H9 (cell line): ENCODE data around the gene EML1. TPM values are rescaled to one million over a fixed set of nuclear protein-coding genes. Genes with fewer than 3 reads are reported as not detected.
A peak's percentile ranks its signal among the peaks of the same experiment; 100 is the strongest.

Experiments
- DNase-seq: peaks from one replicate; pipeline ENCODE4 v3.0.0-alpha.2; 2017
- H2AFZ ChIP-seq: one replicate; pipeline ENCODE4 v1.6.1; 2013; ENCODE audit warnings: mild to moderate bottlenecking, low read length, control low read depth, moderate library complexity
- H2AK5ac ChIP-seq: 2 replicates; pipeline ENCODE4 v1.6.1; 2013; ENCODE audit warnings: low read length, control low read depth, mixed read lengths; ENCODE audit not compliant: insufficient read length
- H2BK120ac ChIP-seq: one replicate; pipeline ENCODE4 v1.6.1; 2013; ENCODE audit warnings: low read depth, mild to moderate bottlenecking, low read length, control low read depth, inconsistent platforms; ENCODE audit not compliant: poor library complexity, severe bottlenecking
- H2BK12ac ChIP-seq: 2 replicates; pipeline ENCODE4 v1.6.1; 2013; ENCODE audit warnings: low read length, control low read depth, mixed read lengths, low read depth; ENCODE audit not compliant: insufficient read length
- H2BK15ac ChIP-seq: 2 replicates; pipeline ENCODE4 v1.6.1; 2013; ENCODE audit warnings: low read depth, low read length, control low read depth
- H2BK20ac ChIP-seq: one replicate; pipeline ENCODE4 v1.6.1; 2013; ENCODE audit warnings: low read depth, mild to moderate bottlenecking, low read length, control low read depth, inconsistent platforms; ENCODE audit not compliant: poor library complexity, severe bottlenecking
- H2BK5ac ChIP-seq: 2 replicates; pipeline ENCODE4 v1.6.1; 2013; ENCODE audit warnings: low read length, control low read depth, mixed read lengths; ENCODE audit not compliant: insufficient read length
- H3K14ac ChIP-seq: 2 replicates; pipeline ENCODE4 v1.6.1; 2013; ENCODE audit warnings: low read length, control low read depth; ENCODE audit not compliant: insufficient read depth
- H3K18ac ChIP-seq: 2 replicates; pipeline ENCODE4 v1.6.1; 2013; ENCODE audit warnings: low read depth, mild to moderate bottlenecking, mixed read lengths, low read length, control low read depth; ENCODE audit not compliant: insufficient read length
- H3K23ac ChIP-seq: 2 replicates; pipeline ENCODE4 v1.6.1; 2013; ENCODE audit warnings: low read length, control low read depth, mixed read lengths, low read depth; ENCODE audit not compliant: insufficient read length
- H3K23me2 ChIP-seq: 2 replicates; pipeline ENCODE4 v1.6.1; 2013; ENCODE audit warnings: low read depth, mild to moderate bottlenecking, mixed read lengths, low read length, control low read depth; ENCODE audit not compliant: insufficient read length, poor library complexity, severe bottlenecking
- H3K27ac ChIP-seq: 2 replicates; pipeline ENCODE4 v1.5.1; 2013; ENCODE audit warnings: low read length, control low read depth, mixed read lengths, low read depth; ENCODE audit not compliant: insufficient read length
- H3K27me3 ChIP-seq: 2 replicates; pipeline ENCODE4 v1.6.1; 2013; ENCODE audit warnings: low read length, control low read depth, inconsistent platforms; ENCODE audit not compliant: insufficient read depth
- H3K4ac ChIP-seq: 2 replicates; pipeline ENCODE4 v1.6.1; 2013; ENCODE audit warnings: low read depth, mild to moderate bottlenecking, control low read depth, inconsistent platforms, low read length, moderate library complexity
- H3K4me1 ChIP-seq: 2 replicates; pipeline ENCODE4 v1.6.1; 2013; ENCODE audit warnings: low read length, control low read depth, inconsistent platforms; ENCODE audit not compliant: insufficient read depth
- H3K4me2 ChIP-seq: 2 replicates; pipeline ENCODE4 v1.6.1; 2013; ENCODE audit warnings: low read length, control low read depth, mixed read lengths; ENCODE audit not compliant: insufficient read length, insufficient read depth
- H3K56ac ChIP-seq: 2 replicates; pipeline ENCODE4 v1.6.1; 2013; ENCODE audit warnings: low read depth, mild to moderate bottlenecking, mixed read lengths, low read length, control low read depth; ENCODE audit not compliant: insufficient read length
- H3K79me1 ChIP-seq: 2 replicates; pipeline ENCODE4 v1.6.1; 2013; ENCODE audit warnings: low read depth, mild to moderate bottlenecking, moderate library complexity, low read length, control low read depth, inconsistent platforms; ENCODE audit not compliant: insufficient read depth, poor library complexity, severe bottlenecking
- H3K79me2 ChIP-seq: 2 replicates; pipeline ENCODE4 v1.6.1; 2013; ENCODE audit warnings: low read length, control low read depth, inconsistent platforms; ENCODE audit not compliant: insufficient read depth
- H3K9ac ChIP-seq: 2 replicates; pipeline ENCODE4 v1.6.1; 2013; ENCODE audit warnings: low read length, control low read depth, mixed read lengths; ENCODE audit not compliant: insufficient read length; ENCODE audit errors: extremely low read depth
- H3K9me3 ChIP-seq: one replicate; pipeline ENCODE4 v1.6.1; 2013; ENCODE audit warnings: low read depth, low read length, inconsistent platforms; ENCODE audit not compliant: control insufficient read depth
- H3T11ph ChIP-seq: one replicate; pipeline ENCODE4 v1.6.1; 2013; ENCODE audit warnings: mild to moderate bottlenecking, low read length, control low read depth, inconsistent platforms
- H4K20me1 ChIP-seq: one replicate; pipeline ENCODE4 v1.6.1; 2013; ENCODE audit not compliant: control insufficient read depth, insufficient read length, insufficient read depth
- H4K5ac ChIP-seq: 2 replicates; pipeline ENCODE4 v1.6.1; 2013; ENCODE audit warnings: low read depth, mild to moderate bottlenecking, mixed read lengths, low read length, control low read depth; ENCODE audit not compliant: insufficient read length
- H4K8ac ChIP-seq: replicated peaks from 2 replicates; pipeline ENCODE4 v1.6.1; 2013; ENCODE audit warnings: low read length, control low read depth, mixed read lengths, low read depth; ENCODE audit not compliant: insufficient read length
- H4K91ac ChIP-seq: 2 replicates; pipeline ENCODE4 v1.6.1; 2013; ENCODE audit warnings: low read depth, mild to moderate bottlenecking, moderate library complexity, mixed read lengths, low read length, control low read depth; ENCODE audit not compliant: insufficient read length
- H3K27ac Mint-ChIP-seq, 3 experiments: 2 replicates in 2 of 3; 3 replicates in 1 of 3; pipeline ENCODE4 v1.8.0; 2020 to 2021; ENCODE audit warnings: mixed read lengths in 3 of 3, mild to moderate bottlenecking in 1 of 3, moderate library complexity in 1 of 3
- H3K27me3 Mint-ChIP-seq: 2 replicates; pipeline ENCODE4 v1.8.0; 2021; ENCODE audit warnings: low read depth, mild to moderate bottlenecking, moderate library complexity, mixed read lengths
- H3K36me3 Mint-ChIP-seq, 3 experiments: 2 replicates in 2 of 3; 3 replicates in 1 of 3; pipeline ENCODE4 v1.8.0; 2020 to 2021; ENCODE audit warnings: low read depth in 3 of 3, mixed read lengths in 3 of 3; ENCODE audit not compliant: insufficient read depth in 1 of 3
- H3K4me1 Mint-ChIP-seq, 2 experiments: 2 replicates each; pipeline ENCODE4 v1.8.0; 2020; ENCODE audit warnings: mixed read lengths in 2 of 2
- H3K4me3 Mint-ChIP-seq, 2 experiments: 2 replicates in 1 of 2; 3 replicates in 1 of 2; pipeline ENCODE4 v1.8.0; 2020 to 2021; ENCODE audit warnings: mild to moderate bottlenecking in 2 of 2, mixed read lengths in 2 of 2, moderate library complexity in 1 of 2
- H3K9me3 Mint-ChIP-seq, 2 experiments: 2 replicates in 1 of 2; 3 replicates in 1 of 2; pipeline ENCODE4 v1.8.0; 2020; ENCODE audit warnings: mild to moderate bottlenecking in 2 of 2, mixed read lengths in 2 of 2, moderate library complexity in 1 of 2
- WGBS: extraction: QIAGEN DNeasy Blood & Tissue Kit; methylation state at CpG from one replicate; pipeline ENCODE4 v1.1.7; 2013; ENCODE audit warnings: missing lambda C conversion rate, low lambda C conversion rate, mixed read lengths; ENCODE audit not compliant: insufficient read length; ENCODE audit errors: extremely low coverage; 5-methylcytosine and 5-hydroxymethylcytosine counted together
- total RNA-seq: library from RNA; stranded (reverse); gene quantifications from 2 replicates; pipeline ENCODE4 v1.2.1, GENCODE V29; 2021
- TF ChIP-seq, protein P1 (sequence below): fragments of 200-600 bp; sonication (generic); conservative IDR thresholded peaks from 3 replicates; pipeline ENCODE4 v1.8.0; 2021; ENCODE audit warnings: antibody characterized with exemption, mild to moderate bottlenecking

EML1 gene
- total RNA-seq, 1 experiment from 2014 or later: 16.7 TPM

DNA sequence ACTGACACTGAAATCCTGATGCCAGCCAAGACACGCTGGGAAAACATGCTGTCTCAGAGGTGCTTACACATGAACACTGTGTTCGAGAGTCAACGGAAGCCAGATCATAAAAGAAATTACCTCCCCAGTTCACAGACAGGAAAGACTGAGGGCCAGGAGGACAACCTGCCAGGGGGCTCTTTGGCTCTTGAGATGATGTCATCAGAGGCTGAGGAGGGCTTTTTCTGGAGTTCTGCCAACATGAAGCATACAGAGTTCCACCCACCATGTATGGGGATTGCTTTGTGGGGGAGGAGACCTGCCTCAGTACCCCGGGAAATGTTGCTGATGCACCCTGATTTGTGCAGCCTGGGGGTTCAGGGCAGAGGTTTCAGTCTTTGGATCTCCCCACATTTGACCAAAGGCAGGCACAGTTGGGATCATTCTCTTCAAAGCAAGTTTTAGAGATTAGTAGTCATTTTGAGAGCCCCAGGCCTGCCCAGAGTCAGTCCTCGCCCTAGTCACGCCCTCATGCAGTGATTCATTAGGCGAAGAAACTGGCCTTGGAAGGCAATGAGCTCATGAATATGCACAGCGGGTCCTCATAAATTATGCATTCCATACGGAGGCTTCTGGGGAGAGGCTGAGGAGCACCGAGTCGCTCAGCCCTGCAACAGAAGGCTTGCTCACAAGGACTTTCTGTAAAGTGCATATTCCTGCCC, 34.9 kb upstream of the EML1 start:
- H2AFZ ChIP-seq: no peak overlapping the region
- H3K4me2 ChIP-seq: no peak overlapping the region
- no peak overlapping the region for H2BK15ac ChIP-seq
- no peak overlapping the region for H3K27ac ChIP-seq
- H3K27ac Mint-ChIP-seq: peak overlapping the region in 2 of 3 experiments; percentile 10 to 17; a peak in 1 of 7 replicates
- no peak overlapping the region for H3K9ac ChIP-seq
- no peaks in the 10 kb centered on the region for H3K79me2 ChIP-seq
- peaks cover 6% of the 10 kb centered on the region; the same call in 1 of the 2 replicates for H3K4me1 ChIP-seq
- peaks cover 0 to 4% (median 0%) of the 10 kb centered on the region in 3 experiments; a peak in 1 of 7 replicates for H3K36me3 Mint-ChIP-seq
- no peak overlapping the region for H3T11ph ChIP-seq
- H3K23ac ChIP-seq: no peak overlapping the region
- no peak overlapping the region for H2AK5ac ChIP-seq
- DNase-seq: peak; percentile 79
- H3K18ac ChIP-seq: no peak overlapping the region
- TF ChIP-seq, protein P1, sequence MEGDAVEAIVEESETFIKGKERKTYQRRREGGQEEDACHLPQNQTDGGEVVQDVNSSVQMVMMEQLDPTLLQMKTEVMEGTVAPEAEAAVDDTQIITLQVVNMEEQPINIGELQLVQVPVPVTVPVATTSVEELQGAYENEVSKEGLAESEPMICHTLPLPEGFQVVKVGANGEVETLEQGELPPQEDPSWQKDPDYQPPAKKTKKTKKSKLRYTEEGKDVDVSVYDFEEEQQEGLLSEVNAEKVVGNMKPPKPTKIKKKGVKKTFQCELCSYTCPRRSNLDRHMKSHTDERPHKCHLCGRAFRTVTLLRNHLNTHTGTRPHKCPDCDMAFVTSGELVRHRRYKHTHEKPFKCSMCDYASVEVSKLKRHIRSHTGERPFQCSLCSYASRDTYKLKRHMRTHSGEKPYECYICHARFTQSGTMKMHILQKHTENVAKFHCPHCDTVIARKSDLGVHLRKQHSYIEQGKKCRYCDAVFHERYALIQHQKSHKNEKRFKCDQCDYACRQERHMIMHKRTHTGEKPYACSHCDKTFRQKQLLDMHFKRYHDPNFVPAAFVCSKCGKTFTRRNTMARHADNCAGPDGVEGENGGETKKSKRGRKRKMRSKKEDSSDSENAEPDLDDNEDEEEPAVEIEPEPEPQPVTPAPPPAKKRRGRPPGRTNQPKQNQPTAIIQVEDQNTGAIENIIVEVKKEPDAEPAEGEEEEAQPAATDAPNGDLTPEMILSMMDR: no peak
- no peak overlapping the region for H2BK5ac ChIP-seq
- peaks cover 3 to 4% of the 10 kb centered on the region in 2 experiments; a peak in 2 of 5 replicates for H3K9me3 Mint-ChIP-seq
- H4K91ac ChIP-seq: no peak overlapping the region
- H3K14ac ChIP-seq: no peak overlapping the region
- H3K56ac ChIP-seq: no peak overlapping the region
- no peak overlapping the region for H3K4ac ChIP-seq
- H3K27me3 ChIP-seq: no peaks in the 10 kb centered on the region
- no peak overlapping the region for H4K5ac ChIP-seq
- WGBS: no CpG with 5 or more reads among the region's 11 CpGs
- no peak overlapping the region for H4K8ac ChIP-seq
- H3K27me3 Mint-ChIP-seq: peaks cover 4% of the 10 kb centered on the region
- H3K9me3 ChIP-seq: no peaks in the 10 kb centered on the region
- peaks cover 32% of the 10 kb centered on the region in 2 experiments for H3K4me1 Mint-ChIP-seq
- no peak overlapping the region for H2BK20ac ChIP-seq
- no peak overlapping the region for H2BK12ac ChIP-seq
- H3K23me2 ChIP-seq: no peaks in the 10 kb centered on the region
- no peaks in the 10 kb centered on the region for H3K79me1 ChIP-seq
- H3K4me3 Mint-ChIP-seq: no peak overlapping the region; a peak in 1 of 5 replicates
- H2BK120ac ChIP-seq: no peak overlapping the region
- no peaks in the 10 kb centered on the region for H4K20me1 ChIP-seq
